Measurements from ENCODE around the gene ACTL6B.

DNA sequence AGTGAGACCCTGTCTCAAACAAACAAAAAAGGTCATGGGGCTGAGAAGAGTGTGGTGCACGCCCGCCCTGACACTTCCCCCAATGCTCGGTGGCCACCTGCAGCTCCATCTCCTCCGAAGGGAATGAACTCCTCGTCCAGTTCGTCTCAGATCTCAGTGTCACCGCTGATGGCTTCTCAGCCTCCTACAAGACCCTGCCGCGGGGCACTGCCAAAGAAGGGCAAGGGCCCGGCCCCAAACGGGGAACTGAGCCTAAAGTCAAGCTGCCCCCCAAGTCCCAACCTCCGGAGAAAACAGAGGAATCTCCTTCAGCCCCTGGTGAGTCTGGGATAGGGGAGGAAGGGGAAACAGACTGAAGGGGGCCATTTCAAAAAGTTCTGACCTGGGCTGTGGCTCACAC lies 49.9 kb downstream of the ACTL6B start:
- TF ChIP-seq POLR2AphosphoS5 (IDR thresholded peaks at IDR 0.05) (no peak), CTCF (IDR thresholded peaks at IDR 0.05; ENCODE audit: poor library complexity, severe bottlenecking) (no peak), EZH2 (IDR thresholded peaks at IDR 0.05; ENCODE audit: borderline replicate concordance, insufficient read depth, low read length, poor library complexity, severe bottlenecking) (no peak), REST (IDR thresholded peaks at IDR 0.05; ENCODE audit: borderline replicate concordance) (no peak), RAD21 (conservative IDR thresholded peaks at IDR 0.05) (no peak), TAF1 (IDR thresholded peaks at IDR 0.05; ENCODE audit: low read depth) (no peak)

All from neural cell (in vitro differentiated cells).